Measurements from ENCODE around the gene PLEKHM3. TPM values are rescaled to one million over a fixed set of nuclear protein-coding genes. Genes with fewer than 3 reads are reported as not detected.
A peak's percentile ranks its signal among the peaks of the same experiment; 100 is the strongest.

Gene PLEKHM3
- total and polyA plus RNA-seq, 2 of the 13 experiments (the other 11 are each of a cell fraction or from before 2014, with no cell fraction given) = 4.5 to 4.7 TPM

DNA sequence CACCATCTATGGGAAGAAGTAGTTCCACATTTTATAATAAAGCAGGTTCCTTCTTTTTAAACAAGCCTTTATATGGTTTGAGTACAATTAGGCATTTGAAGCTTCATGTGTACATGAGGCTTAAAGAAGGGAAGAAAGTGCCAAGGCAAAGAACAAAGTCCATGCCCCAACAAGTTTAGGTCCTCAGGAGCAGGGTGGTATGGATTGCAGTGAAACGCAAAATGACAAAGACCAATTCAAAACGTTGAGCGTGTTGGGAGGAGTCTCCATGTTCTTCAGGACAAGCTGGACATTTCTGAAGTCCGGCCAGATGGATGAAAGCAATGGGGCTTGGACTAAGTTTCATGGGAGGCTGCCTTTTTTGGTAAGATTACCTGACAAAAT lies 176.8 kb downstream of the PLEKHM3 start (continued):
- TF ChIP-seq, protein P1, sequence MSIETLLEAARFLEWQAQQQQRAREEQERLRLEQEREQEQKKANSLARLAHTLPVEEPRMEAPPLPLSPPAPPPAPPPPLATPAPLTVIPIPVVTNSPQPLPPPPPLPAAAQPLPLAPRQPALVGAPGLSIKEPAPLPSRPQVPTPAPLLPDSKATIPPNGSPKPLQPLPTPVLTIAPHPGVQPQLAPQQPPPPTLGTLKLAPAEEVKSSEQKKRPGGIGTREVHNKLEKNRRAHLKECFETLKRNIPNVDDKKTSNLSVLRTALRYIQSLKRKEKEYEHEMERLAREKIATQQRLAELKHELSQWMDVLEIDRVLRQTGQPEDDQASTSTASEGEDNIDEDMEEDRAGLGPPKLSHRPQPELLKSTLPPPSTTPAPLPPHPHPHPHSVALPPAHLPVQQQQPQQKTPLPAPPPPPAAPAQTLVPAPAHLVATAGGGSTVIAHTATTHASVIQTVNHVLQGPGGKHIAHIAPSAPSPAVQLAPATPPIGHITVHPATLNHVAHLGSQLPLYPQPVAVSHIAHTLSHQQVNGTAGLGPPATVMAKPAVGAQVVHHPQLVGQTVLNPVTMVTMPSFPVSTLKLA (IDR thresholded peaks at IDR 0.05) = no peak
- TF ChIP-seq ZFP36 (IDR thresholded peaks at IDR 0.05; ENCODE audit: borderline replicate concordance, low read depth, low read length, partially characterized antibody) (no peak), RBAK (CRISPR knock-in tag; IDR thresholded peaks at IDR 0.05) (no peak), IRF2 (CRISPR knock-in tag; IDR thresholded peaks at IDR 0.05) (peak; percentile 48; the same call in 1 of the 2 replicates), ZNF33B (CRISPR knock-in tag; IDR thresholded peaks at IDR 0.05) (0 out of 2 replicates have a peak, but pooled peaks have one; percentile 29), ZBTB38 (CRISPR knock-in tag; IDR thresholded peaks at IDR 0.05) (no peak), ZNF549 (CRISPR knock-in tag; IDR thresholded peaks at IDR 0.05) (no peak), SP4 (CRISPR knock-in tag; IDR thresholded peaks at IDR 0.05) (no peak), ZNF75D (CRISPR knock-in tag; IDR thresholded peaks at IDR 0.05; ENCODE audit: borderline replicate concordance) (no peak), TCF12 (IDR thresholded peaks at IDR 0.05) (no peak), TCF12 (CRISPR knock-in tag; IDR thresholded peaks at IDR 0.05) (no peak), ZBTB3 (CRISPR knock-in tag; IDR thresholded peaks at IDR 0.05; ENCODE audit: borderline replicate concordance, low read depth) (no peak), MIXL1 (CRISPR knock-in tag; IDR thresholded peaks at IDR 0.05) (peak; percentile 58; the same call in 1 of the 2 replicates), ZNF317 (CRISPR knock-in tag; IDR thresholded peaks at IDR 0.05) (no peak), ZNF547 (CRISPR knock-in tag; IDR thresholded peaks at IDR 0.05) (peak; percentile 61)
- TF ChIP-seq, protein P2, sequence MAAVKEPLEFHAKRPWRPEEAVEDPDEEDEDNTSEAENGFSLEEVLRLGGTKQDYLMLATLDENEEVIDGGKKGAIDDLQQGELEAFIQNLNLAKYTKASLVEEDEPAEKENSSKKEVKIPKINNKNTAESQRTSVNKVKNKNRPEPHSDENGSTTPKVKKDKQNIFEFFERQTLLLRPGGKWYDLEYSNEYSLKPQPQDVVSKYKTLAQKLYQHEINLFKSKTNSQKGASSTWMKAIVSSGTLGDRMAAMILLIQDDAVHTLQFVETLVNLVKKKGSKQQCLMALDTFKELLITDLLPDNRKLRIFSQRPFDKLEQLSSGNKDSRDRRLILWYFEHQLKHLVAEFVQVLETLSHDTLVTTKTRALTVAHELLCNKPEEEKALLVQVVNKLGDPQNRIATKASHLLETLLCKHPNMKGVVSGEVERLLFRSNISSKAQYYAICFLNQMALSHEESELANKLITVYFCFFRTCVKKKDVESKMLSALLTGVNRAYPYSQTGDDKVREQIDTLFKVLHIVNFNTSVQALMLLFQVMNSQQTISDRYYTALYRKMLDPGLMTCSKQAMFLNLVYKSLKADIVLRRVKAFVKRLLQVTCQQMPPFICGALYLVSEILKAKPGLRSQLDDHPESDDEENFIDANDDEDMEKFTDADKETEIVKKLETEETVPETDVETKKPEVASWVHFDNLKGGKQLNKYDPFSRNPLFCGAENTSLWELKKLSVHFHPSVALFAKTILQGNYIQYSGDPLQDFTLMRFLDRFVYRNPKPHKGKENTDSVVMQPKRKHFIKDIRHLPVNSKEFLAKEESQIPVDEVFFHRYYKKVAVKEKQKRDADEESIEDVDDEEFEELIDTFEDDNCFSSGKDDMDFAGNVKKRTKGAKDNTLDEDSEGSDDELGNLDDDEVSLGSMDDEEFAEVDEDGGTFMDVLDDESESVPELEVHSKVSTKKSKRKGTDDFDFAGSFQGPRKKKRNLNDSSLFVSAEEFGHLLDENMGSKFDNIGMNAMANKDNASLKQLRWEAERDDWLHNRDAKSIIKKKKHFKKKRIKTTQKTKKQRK (IDR thresholded peaks at IDR 0.05; ENCODE audit: low read length) = no peak
- TF ChIP-seq, protein P3, sequence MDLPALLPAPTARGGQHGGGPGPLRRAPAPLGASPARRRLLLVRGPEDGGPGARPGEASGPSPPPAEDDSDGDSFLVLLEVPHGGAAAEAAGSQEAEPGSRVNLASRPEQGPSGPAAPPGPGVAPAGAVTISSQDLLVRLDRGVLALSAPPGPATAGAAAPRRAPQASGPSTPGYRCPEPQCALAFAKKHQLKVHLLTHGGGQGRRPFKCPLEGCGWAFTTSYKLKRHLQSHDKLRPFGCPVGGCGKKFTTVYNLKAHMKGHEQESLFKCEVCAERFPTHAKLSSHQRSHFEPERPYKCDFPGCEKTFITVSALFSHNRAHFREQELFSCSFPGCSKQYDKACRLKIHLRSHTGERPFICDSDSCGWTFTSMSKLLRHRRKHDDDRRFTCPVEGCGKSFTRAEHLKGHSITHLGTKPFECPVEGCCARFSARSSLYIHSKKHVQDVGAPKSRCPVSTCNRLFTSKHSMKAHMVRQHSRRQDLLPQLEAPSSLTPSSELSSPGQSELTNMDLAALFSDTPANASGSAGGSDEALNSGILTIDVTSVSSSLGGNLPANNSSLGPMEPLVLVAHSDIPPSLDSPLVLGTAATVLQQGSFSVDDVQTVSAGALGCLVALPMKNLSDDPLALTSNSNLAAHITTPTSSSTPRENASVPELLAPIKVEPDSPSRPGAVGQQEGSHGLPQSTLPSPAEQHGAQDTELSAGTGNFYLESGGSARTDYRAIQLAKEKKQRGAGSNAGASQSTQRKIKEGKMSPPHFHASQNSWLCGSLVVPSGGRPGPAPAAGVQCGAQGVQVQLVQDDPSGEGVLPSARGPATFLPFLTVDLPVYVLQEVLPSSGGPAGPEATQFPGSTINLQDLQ (CRISPR knock-in tag; IDR thresholded peaks at IDR 0.05) = no peak
- TF ChIP-seq, protein P4, sequence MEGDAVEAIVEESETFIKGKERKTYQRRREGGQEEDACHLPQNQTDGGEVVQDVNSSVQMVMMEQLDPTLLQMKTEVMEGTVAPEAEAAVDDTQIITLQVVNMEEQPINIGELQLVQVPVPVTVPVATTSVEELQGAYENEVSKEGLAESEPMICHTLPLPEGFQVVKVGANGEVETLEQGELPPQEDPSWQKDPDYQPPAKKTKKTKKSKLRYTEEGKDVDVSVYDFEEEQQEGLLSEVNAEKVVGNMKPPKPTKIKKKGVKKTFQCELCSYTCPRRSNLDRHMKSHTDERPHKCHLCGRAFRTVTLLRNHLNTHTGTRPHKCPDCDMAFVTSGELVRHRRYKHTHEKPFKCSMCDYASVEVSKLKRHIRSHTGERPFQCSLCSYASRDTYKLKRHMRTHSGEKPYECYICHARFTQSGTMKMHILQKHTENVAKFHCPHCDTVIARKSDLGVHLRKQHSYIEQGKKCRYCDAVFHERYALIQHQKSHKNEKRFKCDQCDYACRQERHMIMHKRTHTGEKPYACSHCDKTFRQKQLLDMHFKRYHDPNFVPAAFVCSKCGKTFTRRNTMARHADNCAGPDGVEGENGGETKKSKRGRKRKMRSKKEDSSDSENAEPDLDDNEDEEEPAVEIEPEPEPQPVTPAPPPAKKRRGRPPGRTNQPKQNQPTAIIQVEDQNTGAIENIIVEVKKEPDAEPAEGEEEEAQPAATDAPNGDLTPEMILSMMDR (CRISPR knock-in tag; IDR thresholded peaks at IDR 0.05) = no peak
- TF ChIP-seq, protein P5, sequence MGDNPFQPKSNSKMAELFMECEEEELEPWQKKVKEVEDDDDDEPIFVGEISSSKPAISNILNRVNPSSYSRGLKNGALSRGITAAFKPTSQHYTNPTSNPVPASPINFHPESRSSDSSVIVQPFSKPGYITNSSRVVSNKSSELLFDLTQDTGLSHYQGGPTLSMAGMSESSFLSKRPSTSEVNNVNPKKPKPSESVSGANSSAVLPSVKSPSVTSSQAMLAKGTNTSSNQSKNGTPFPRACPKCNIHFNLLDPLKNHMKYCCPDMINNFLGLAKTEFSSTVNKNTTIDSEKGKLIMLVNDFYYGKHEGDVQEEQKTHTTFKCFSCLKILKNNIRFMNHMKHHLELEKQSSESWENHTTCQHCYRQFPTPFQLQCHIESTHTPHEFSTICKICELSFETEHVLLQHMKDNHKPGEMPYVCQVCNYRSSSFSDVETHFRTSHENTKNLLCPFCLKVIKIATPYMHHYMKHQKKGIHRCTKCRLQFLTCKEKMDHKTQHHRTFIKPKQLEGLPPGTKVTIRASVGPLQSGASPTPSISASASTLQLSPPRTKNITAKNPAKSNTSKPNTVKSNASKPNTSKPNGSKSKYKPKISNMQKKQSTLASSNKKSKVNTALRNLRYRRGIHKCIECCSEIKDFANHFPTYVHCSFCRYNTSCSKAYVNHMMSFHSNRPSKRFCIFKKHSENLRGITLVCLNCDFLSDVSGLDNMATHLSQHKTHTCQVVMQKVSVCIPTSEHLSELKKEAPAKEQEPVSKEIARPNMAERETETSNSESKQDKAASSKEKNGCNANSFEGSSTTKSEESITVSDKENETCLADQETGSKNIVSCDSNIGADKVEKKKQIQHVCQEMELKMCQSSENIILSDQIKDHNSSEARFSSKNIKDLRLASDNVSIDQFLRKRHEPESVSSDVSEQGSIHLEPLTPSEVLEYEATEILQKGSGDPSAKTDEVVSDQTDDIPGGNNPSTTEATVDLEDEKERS (CRISPR knock-in tag; IDR thresholded peaks at IDR 0.05) = no peak

Data from HepG2 (cell line).